K562 (cell line): Measurements from ENCODE around the gene LHX3. TPM values are rescaled to one million over a fixed set of nuclear protein-coding genes. Genes with fewer than 3 reads are reported as not detected.
A peak's percentile ranks its signal among the peaks of the same experiment; 100 is the strongest.

ENCODE experiments used
- ATAC-seq: fragments of 200-7000 bp; cut with Tn5 transposase; 3 replicates; pipeline ENCODE4 v1.9.1; 2020; ENCODE audit warnings: moderate library complexity
- BruUV-seq: library from RNA; stranded (reverse); fragments of 400-500 nt; replicated peaks from 2 replicates; lab custom pipeline; 2021; lab: Mats Ljungman, UMichigan
- CTCF ChIA-PET: fragments of 300-600 bp; formaldehyde crosslinking; extraction: SDS; loops from one replicate; lab custom pipeline; 2021; ENCODE audit warnings: low intra/inter-chr PET ratio; lab: Yijun Ruan, JAX
- POLR2A ChIA-PET: fragments of 300-600, 350-650 bp; sonication (Branson Sonifier 250); formaldehyde crosslinking; extraction: SDS; loops from one replicate; lab custom pipeline; 2021; ENCODE audit warnings: antibody characterized with exemption, inconsistent platforms; lab: Yijun Ruan, JAX
- DNase-seq, 4 experiments: peaks; one replicate each; pipeline versions ENCODE4 v3.0.0 to v3.0.0-alpha.2; 2011 to 2018; ENCODE audit warnings: low spot score in 3 of 4, mixed read lengths in 3 of 4; ENCODE audit errors: extremely low read depth in 1 of 4
- FAIRE-seq: peaks from 2 replicates; lab custom pipeline; 2011; peaks lifted over from hg19 to GRCh38; lab: Jason Lieb, UNC
- H2AFZ ChIP-seq: 2 replicates; pipeline ENCODE4 v1.6.0; 2011; ENCODE audit warnings: low read depth, low read length, control low read depth, inconsistent platforms
- H3K27ac ChIP-seq: fragments of 200-600 bp; 3 replicates; pipeline ENCODE4 v1.8.0; 2011; ENCODE audit warnings: low read depth, mild to moderate bottlenecking, control low read depth, inconsistent platforms, low read length, moderate library complexity, mixed read lengths; ENCODE audit errors: extremely low read depth
- H3K27me3 ChIP-seq, 2 experiments: fragments of 300-600 bp in 1 of 2; 2 replicates in 1 of 2; 3 replicates in 1 of 2; pipeline versions ENCODE4 v1.6.0 to v1.8.0; 2011; ENCODE audit warnings: inconsistent platforms in 2 of 2, low read length in 2 of 2, mild to moderate bottlenecking in 1 of 2, mixed read lengths in 1 of 2, moderate library complexity in 1 of 2; ENCODE audit not compliant: control insufficient read depth in 2 of 2, insufficient read depth in 2 of 2
- H3K36me3 ChIP-seq: fragments of 300-600 bp; 3 replicates; pipeline ENCODE4 v1.8.0; 2011; ENCODE audit warnings: mild to moderate bottlenecking, low read length, inconsistent platforms; ENCODE audit not compliant: control insufficient read depth, insufficient read depth
- H3K4me1 ChIP-seq, 2 experiments: fragments of 200-600 bp in 1 of 2; replicated peaks in 1 of 2; 2 replicates in 1 of 2; 3 replicates in 1 of 2; pipeline versions ENCODE4 v1.5.1 to v1.8.0; 2011; ENCODE audit warnings: inconsistent platforms in 2 of 2, low read length in 2 of 2, mild to moderate bottlenecking in 1 of 2, mixed read lengths in 1 of 2, moderate library complexity in 1 of 2; ENCODE audit not compliant: control insufficient read depth in 2 of 2, insufficient read depth in 2 of 2
- H3K4me2 ChIP-seq: 2 replicates; pipeline ENCODE4 v1.6.1; 2011; ENCODE audit warnings: low read length, control low read depth, inconsistent platforms, mixed read lengths; ENCODE audit not compliant: insufficient read depth
- H3K4me3 ChIP-seq: fragments of 200-600 bp; sonication (generic), shearing (Covaris generic); 2 replicates; pipeline ENCODE4 v1.5.1; 2016; ENCODE audit warnings: control low read depth, inconsistent platforms
- H3K79me2 ChIP-seq: fragments of 200-600 bp; 3 replicates; pipeline ENCODE4 v1.8.0; 2011; ENCODE audit warnings: low read length, inconsistent platforms; ENCODE audit not compliant: control insufficient read depth, insufficient read depth
- H3K9ac ChIP-seq, 2 experiments: 2 replicates each; pipeline versions ENCODE4 v1.6.0 to v1.6.1; 2011; ENCODE audit warnings: low read depth in 2 of 2, low read length in 2 of 2, control low read depth in 1 of 2, inconsistent platforms in 1 of 2, mild to moderate bottlenecking in 1 of 2, mixed read lengths in 1 of 2; ENCODE audit not compliant: insufficient read depth in 1 of 2
- H3K9me1 ChIP-seq: one replicate; pipeline ENCODE4 v1.6.0; 2011; ENCODE audit warnings: inconsistent platforms, mild to moderate bottlenecking, low read length, moderate library complexity; ENCODE audit not compliant: control insufficient read depth, insufficient read depth
- H3K9me3 ChIP-seq: replicated peaks from 2 replicates; pipeline ENCODE4 v1.5.1; 2011; ENCODE audit warnings: low read depth, low read length, inconsistent platforms; ENCODE audit not compliant: control insufficient read depth, insufficient read depth
- H4K20me1 ChIP-seq: replicated peaks from 2 replicates; pipeline ENCODE4 v1.6.1; 2011; ENCODE audit warnings: low read length, inconsistent platforms, mixed read lengths; ENCODE audit not compliant: control insufficient read depth, insufficient read depth
- ARID4B ChIP-seq: sonication (generic); formaldehyde crosslinking; IDR thresholded peaks from 2 replicates; pipeline ENCODE4 v1.8.0; 2022; ENCODE audit warnings: mild to moderate bottlenecking, missing genetic modification reagents
- CEBPB ChIP-seq: fragments of 450-650 bp; IDR thresholded peaks from 2 replicates; pipeline ENCODE4 v1.6.1; 2016; ENCODE audit warnings: missing genetic modification characterization, missing compliant biosample characterization
- E2F1 ChIP-seq: sonication (generic); formaldehyde crosslinking; IDR thresholded peaks from 2 replicates; pipeline ENCODE4 v1.8.1; 2023; ENCODE audit warnings: mild to moderate bottlenecking, missing genetic modification reagents, moderate library complexity
- GMEB1 ChIP-seq: fragments of 250-450 bp; sonication (Bioruptor Pico); IDR thresholded peaks from 2 replicates; pipeline ENCODE4 v1.4.0; 2020; ENCODE audit warnings: mild to moderate bottlenecking
- HEY1 ChIP-seq: fragments of 250-450 bp; sonication (Bioruptor Pico); IDR thresholded peaks from 2 replicates; pipeline ENCODE4 v1.5.0; 2020; ENCODE audit warnings: mild to moderate bottlenecking, moderate library complexity, borderline replicate concordance
- KDM5B ChIP-seq: fragments of 200-600 bp; sonication (generic); IDR thresholded peaks from 2 replicates; pipeline ENCODE4 v1.6.1; 2012; ENCODE audit warnings: low read depth, mild to moderate bottlenecking, moderate library complexity, low read length, control low read depth, inconsistent platforms; ENCODE audit not compliant: insufficient replicate concordance
- NELFE ChIP-seq: IDR thresholded peaks from 2 replicates; pipeline ENCODE4 v1.6.1; 2011; ENCODE audit warnings: mild to moderate bottlenecking; ENCODE audit not compliant: insufficient read depth, insufficient read length
- PHB2 ChIP-seq: fragments of 450-650 bp; IDR thresholded peaks from 2 replicates; pipeline ENCODE4 v1.6.1; 2017; ENCODE audit warnings: low read depth
- PHTF2 ChIP-seq: fragments of 250-450 bp; sonication (Bioruptor Pico); IDR thresholded peaks from 2 replicates; pipeline ENCODE4 v1.5.0; 2021; ENCODE audit warnings: mild to moderate bottlenecking
- POLR2G ChIP-seq: fragments of 200-400 bp; formaldehyde crosslinking; IDR thresholded peaks from 2 replicates; pipeline ENCODE4 v1.6.1; 2017; ENCODE audit warnings: low read depth, mild to moderate bottlenecking, antibody characterized with exemption, low read length, moderate library complexity
- RFX5 ChIP-seq: IDR thresholded peaks from 2 replicates; pipeline ENCODE4 v1.6.1; 2011; ENCODE audit warnings: low read depth, mild to moderate bottlenecking, improper control_type of control experiment, low read length
- SNIP1 ChIP-seq: fragments of 450-650 bp; IDR thresholded peaks from 2 replicates; pipeline ENCODE4 v1.7.1; 2017; ENCODE audit warnings: low read depth, mild to moderate bottlenecking
- U2AF2 ChIP-seq: fragments of 200-400 bp; formaldehyde crosslinking; optimal IDR thresholded peaks from 2 replicates; pipeline ENCODE3; 2017; ENCODE audit warnings: low read depth, mild to moderate bottlenecking, low read length
- ZNF121 ChIP-seq: sonication (generic); formaldehyde crosslinking; conservative IDR thresholded peaks from 2 replicates; pipeline ENCODE4 v1.8.0; 2022; ENCODE audit warnings: missing genetic modification reagents
- WGBS: fragments of 100-300 bp; shearing (Covaris generic); methylation state at CpG from one replicate; pipeline ENCODE4 v1.1.6; 2016; ENCODE audit warnings: low coverage, mixed read lengths; ENCODE audit not compliant: insufficient coverage; ENCODE audit errors: missing lambda C conversion rate; 5-methylcytosine and 5-hydroxymethylcytosine counted together
- in situ Hi-C: fragments of 300-500 bp; cut with MboI; formaldehyde crosslinking; loops from 4 replicates; pipeline ENCODE4 v1.15.0; 2018; ENCODE audit warnings: inconsistent platforms, mixed read lengths
- intact Hi-C: fragments of 100-400 bp; cut with micrococcal nuclease; formaldehyde crosslinking; loops from 2 replicates; pipeline ENCODE4 v1.14.2; 2022
- polyA plus RNA-seq, 8 experiments: library from polyadenylated mRNA; depleted of rRNA in 4 of 8; stranded (reverse) in 5 of 8; unstranded in 3 of 8; fragments of >200 nt; fragmentation: Nextera tagmentation in 2 of 8; fragmentation: Illumina TruSeq in 1 of 8; extraction: Ambion mirVana in 2 of 8; extraction: Trizol in 1 of 8; gene quantifications; 2 replicates each; pipeline versions ENCODE4 v1.2.1 to v1.2.3, GENCODE V29; 2011 to 2014; ENCODE audit warnings: inconsistent platforms in 1 of 8, missing spikeins in 1 of 8
- total RNA-seq, 7 experiments: library from RNA; depleted of rRNA in 6 of 7; stranded (reverse); fragments of >200 nt in 6 of 7; fragmentation: Illumina TruSeq in 2 of 7; extraction: Trizol in 2 of 7; gene quantifications; 2 replicates each; pipeline versions ENCODE4 v1.2.1 to v1.2.3, GENCODE V29; 2011 to 2021; ENCODE audit warnings: low replicate concordance in 1 of 7

Gene LHX3
- total and polyA plus RNA-seq, 9 of the 15 experiments (the other 6 are each of a cell fraction or from before 2014, with no cell fraction given), result 0.09 TPM; not detected in 8

- TF ChIP-seq HEY1 (CRISPR knock-in tag), result no peak
- TF ChIP-seq E2F1 (CRISPR knock-in tag), result no peak
- TF ChIP-seq PHTF2 (CRISPR knock-in tag), result no peak
- no peak for TF ChIP-seq CEBPB (tag)
- TF ChIP-seq PHB2, result no peak
- no peak for TF ChIP-seq NELFE
Measured at GRCh38 chr9:136169495-136169894, 35.4 kb downstream of the LHX3 start (continued).

- intact Hi-C loops, result no loop called here
- Histone ChIP-seq H3K4me1 (peaks cover 0 to 10% of the 10 kb centered on the region in 2 experiments; a peak in 2 of 5 replicates), H3K9ac (no peak overlapping the region), H3K79me2 (no peaks in the 10 kb centered on the region), H3K27me3 (peaks cover 31 to 63% of the 10 kb centered on the region in 2 experiments; a peak in 4 of 5 replicates), H4K20me1 (peaks cover 3% of the 10 kb centered on the region; the same call in 1 of the 2 replicates), H3K27ac (no peak overlapping the region), H3K36me3 (no peaks in the 10 kb centered on the region), H3K9me3 (peaks cover 7% of the 10 kb centered on the region), H3K9me1 (no peaks in the 10 kb centered on the region), H3K4me2 (no peak overlapping the region), H2AFZ (no peak overlapping the region), H3K4me3 (no peak overlapping the region)
- in situ Hi-C loops, result no loop called here
- FAIRE-seq, result no peak
- CTCF ChIA-PET, result no interaction called here
- POLR2A ChIA-PET, result interaction anchor here (0.6 kb wide), 1 partner anchor 115 kb away, joined by 4 read pairs; no protein-coding TSS in a partner anchor
- no peak for ATAC-seq
- 0% methylated on average over 1 of the region's 1 CpG for WGBS
- BruUV-seq, result no TSS peak
- no peak for DNase-seq
- TF ChIP-seq GMEB1 (CRISPR knock-in tag) (no peak), ARID4B (CRISPR knock-in tag) (no peak), POLR2G (no peak), RFX5 (no peak), U2AF2 (no peak), KDM5B (no peak), ZNF121 (CRISPR knock-in tag) (peak; percentile 50; the same call in 1 of the 2 replicates), SNIP1 (no peak)
Measured at GRCh38 chr9:136163248-136163850, 41.6 kb downstream of the LHX3 start.
